Hepatocyte (in vitro differentiated cells): ENCODE results near the gene MYBPC2. TPM values are rescaled to one million over a fixed set of nuclear protein-coding genes. Genes with fewer than 3 reads are reported as not detected.
A peak's percentile ranks its signal among the peaks of the same experiment; 100 is the strongest.

Experiments used
- DNase-seq: peaks from one replicate; pipeline ENCODE4 v3.0.0-alpha.2; 2016; ENCODE audit warnings: low spot score
- H2AFZ ChIP-seq: fragments of 200-600 bp; sonication (generic); 2 replicates; pipeline ENCODE4 v1.6.0; 2016; ENCODE audit warnings: antibody characterized with exemption, mild to moderate bottlenecking
- H3K27ac ChIP-seq: fragments of 200-600 bp; sonication (generic); 2 replicates; pipeline ENCODE4 v1.5.1; 2016; ENCODE audit warnings: mild to moderate bottlenecking
- H3K27me3 ChIP-seq: fragments of 200-600 bp; sonication (generic); 2 replicates; pipeline ENCODE4 v1.6.1; 2016
- H3K36me3 ChIP-seq: fragments of 200-600 bp; sonication (generic); replicated peaks from 2 replicates; pipeline ENCODE4 v1.5.1; 2016; ENCODE audit warnings: low read depth; ENCODE audit not compliant: insufficient read depth
- H3K4me1 ChIP-seq: fragments of 200-600 bp; sonication (generic); 2 replicates; pipeline ENCODE4 v1.5.1; 2016; ENCODE audit warnings: mild to moderate bottlenecking, moderate library complexity; ENCODE audit not compliant: insufficient read depth
- H3K4me2 ChIP-seq: fragments of 200-600 bp; sonication (generic); 2 replicates; pipeline ENCODE4 v1.6.0; 2016
- H3K4me3 ChIP-seq: fragments of 200-600 bp; sonication (generic); 2 replicates; pipeline ENCODE4 v1.5.1; 2016; ENCODE audit warnings: mild to moderate bottlenecking
- H3K79me2 ChIP-seq: fragments of 200-600 bp; sonication (generic); 2 replicates; pipeline ENCODE4 v1.6.0; 2017; ENCODE audit warnings: mild to moderate bottlenecking
- H3K9me2 ChIP-seq: fragments of 200-600 bp; sonication (generic); replicated peaks from 2 replicates; pipeline ENCODE4 v1.6.0; 2017; ENCODE audit warnings: mild to moderate bottlenecking; ENCODE audit not compliant: insufficient read depth
- H3K9me3 ChIP-seq: fragments of 200-600 bp; sonication (generic); 2 replicates; pipeline ENCODE4 v1.5.1; 2016; ENCODE audit warnings: low read depth, mild to moderate bottlenecking
- H4K20me1 ChIP-seq: fragments of 200-600 bp; sonication (generic); 2 replicates; pipeline ENCODE4 v1.6.0; 2016; ENCODE audit warnings: mild to moderate bottlenecking; ENCODE audit not compliant: insufficient read depth, poor library complexity, severe bottlenecking
- CTCF ChIP-seq: fragments of 200-600 bp; sonication (generic); IDR thresholded peaks from 2 replicates; pipeline ENCODE4 v1.5.1; 2016; ENCODE audit warnings: antibody characterized with exemption, mild to moderate bottlenecking; ENCODE audit not compliant: poor library complexity
- EZH2 ChIP-seq: fragments of 200-600 bp; sonication (generic); IDR thresholded peaks from 2 replicates; pipeline ENCODE4 v1.6.1; 2016; ENCODE audit warnings: antibody characterized with exemption, mild to moderate bottlenecking, borderline replicate concordance
- EZH2phosphoT487 ChIP-seq: fragments of 200-600 bp; sonication (generic); IDR thresholded peaks from one replicate; pipeline ENCODE4 v1.6.1; 2018; ENCODE audit warnings: antibody characterized with exemption, mild to moderate bottlenecking, low read depth, moderate library complexity; ENCODE audit not compliant: unreplicated experiment, severe bottlenecking
- WGBS: methylation state at CpG from one replicate; pipeline ENCODE4 v1.1.6; 2016; ENCODE audit warnings: low lambda C conversion rate; ENCODE audit errors: missing lambda C conversion rate; 5-methylcytosine and 5-hydroxymethylcytosine counted together
- polyA plus RNA-seq: library from polyadenylated mRNA; unstranded; fragments of >200 nt; fragmentation: Nextera tagmentation; extraction: Ambion mirVana; gene quantifications from 2 replicates; pipeline ENCODE4 v1.2.1, GENCODE V29; 2016
- total RNA-seq: library from RNA; depleted of rRNA; stranded (reverse); fragments of >200 nt; gene quantifications from 2 replicates; pipeline ENCODE4 v1.2.3, GENCODE V29; 2014

MYBPC2 gene
- total and polyA plus RNA-seq, 2 experiments from 2014 or later, result 0.07 TPM; not detected in 1

- Histone ChIP-seq H3K36me3 (no peaks in the 10 kb centered on the region), H3K4me2 (no peak overlapping the region), H3K79me2 (no peaks in the 10 kb centered on the region), H3K27ac (no peak overlapping the region), H3K4me1 (peaks cover 7% of the 10 kb centered on the region), H3K9me3 (no peaks in the 10 kb centered on the region), H2AFZ (no peak overlapping the region), H3K4me3 (no peak overlapping the region), H4K20me1 (no peaks in the 10 kb centered on the region), H3K27me3 (peaks cover 26% of the 10 kb centered on the region), H3K9me2 (no peaks in the 10 kb centered on the region)
- 22% methylated on average over 5 of the region's 8 CpGs for WGBS
- TF ChIP-seq EZH2, result no peak
- TF ChIP-seq EZH2phosphoT487, result no peak
- no peak for TF ChIP-seq CTCF
- peak; percentile 5 for DNase-seq
Observed at GRCh38 chr19:50419580-50420035, 13.1 kb upstream of the MYBPC2 start.

GRCh38 chr19:50420127-50420526 lies 12.6 kb upstream of the MYBPC2 start:
- Histone ChIP-seq H3K9me2 (no peaks in the 10 kb centered on the region), H3K4me1 (peaks cover 7% of the 10 kb centered on the region), H2AFZ (no peak overlapping the region), H3K27me3 (peaks cover 26% of the 10 kb centered on the region), H3K36me3 (no peaks in the 10 kb centered on the region), H3K79me2 (no peaks in the 10 kb centered on the region), H3K4me3 (no peak overlapping the region), H4K20me1 (no peaks in the 10 kb centered on the region), H3K4me2 (no peak overlapping the region), H3K27ac (no peak overlapping the region), H3K9me3 (no peaks in the 10 kb centered on the region)
- no peak for DNase-seq
- 57% methylated on average over 3 of the region's 3 CpGs for WGBS
- no peak for TF ChIP-seq EZH2phosphoT487
- no peak for TF ChIP-seq CTCF
- no peak for TF ChIP-seq EZH2

GRCh38 chr19:50420808-50421207 lies 11.9 kb upstream of the MYBPC2 start:
- Histone ChIP-seq H3K27me3 (peaks cover 26% of the 10 kb centered on the region), H3K79me2 (no peaks in the 10 kb centered on the region), H3K9me3 (no peaks in the 10 kb centered on the region), H3K27ac (no peak overlapping the region), H3K9me2 (no peaks in the 10 kb centered on the region), H2AFZ (no peak overlapping the region), H4K20me1 (no peaks in the 10 kb centered on the region), H3K4me2 (no peak overlapping the region), H3K4me1 (peaks cover 7% of the 10 kb centered on the region), H3K4me3 (no peak overlapping the region), H3K36me3 (no peaks in the 10 kb centered on the region)
- WGBS, result 64% methylated on average over 3 of the region's 3 CpGs
- no peak for TF ChIP-seq EZH2
- TF ChIP-seq CTCF, result no peak
- TF ChIP-seq EZH2phosphoT487, result no peak
- no peak for DNase-seq
